Embryonic facial prominence (tissue), 1 donor: Measurements from ENCODE around the gene MYH7.
"Not testable (repeated sequence)": the region's sequence is repeated elsewhere in the genome, so short reads cannot be mapped to it uniquely, and the experiment has no call there.

Experiments
- DNase-seq: peaks from one replicate; pipeline ENCODE4 v3.0.0-alpha.2; 2016; ENCODE audit errors: extremely low spot score

Gene MYH7

GRCh38 chr14:23430016-23430722, 5.3 kb downstream of the MYH7 start:
- no peak for DNase-seq

DNA sequence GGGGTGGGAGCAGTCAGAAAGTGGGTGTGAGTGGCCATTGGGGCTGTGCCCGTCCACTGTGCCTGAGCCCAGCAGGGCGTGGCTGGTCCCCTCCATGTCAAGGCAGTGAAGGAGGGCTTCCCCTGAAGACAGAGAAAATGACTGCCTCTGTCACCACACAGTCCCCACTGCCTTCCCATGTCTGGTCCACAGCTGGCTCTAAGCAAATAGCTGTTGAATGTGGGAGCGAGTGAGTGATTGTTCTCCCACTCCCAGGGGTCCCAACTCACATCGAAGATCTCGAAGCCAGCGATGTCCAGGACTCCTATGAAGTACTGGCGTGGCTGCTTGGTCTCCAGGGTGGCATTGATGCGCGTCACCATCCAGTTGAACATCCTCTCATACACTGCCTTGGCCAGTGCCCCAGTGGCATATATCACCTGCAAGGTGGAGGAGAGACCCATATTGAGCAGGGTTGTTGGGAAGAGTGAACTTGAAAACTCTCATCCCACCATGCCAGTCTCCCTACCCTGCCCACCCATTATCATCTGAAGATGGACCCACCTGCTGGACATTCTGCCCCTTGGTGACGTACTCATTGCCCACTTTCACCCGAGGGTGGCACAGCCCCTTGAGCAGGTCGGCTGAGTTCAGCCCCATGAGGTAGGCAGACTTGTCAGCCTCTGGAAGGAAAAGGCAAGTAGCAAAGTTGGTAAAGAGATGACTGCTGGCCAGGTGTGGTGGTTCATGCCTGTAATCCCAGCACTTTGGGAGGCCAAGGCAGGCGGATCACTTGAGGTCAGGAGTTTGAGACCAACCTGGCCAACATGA, 6.6 kb downstream of the MYH7 start:
- DNase-seq = no peak

GRCh38 chr14:23425798-23426197, 9.7 kb downstream of the MYH7 start:
- not testable (repeated sequence) for DNase-seq

DNA sequence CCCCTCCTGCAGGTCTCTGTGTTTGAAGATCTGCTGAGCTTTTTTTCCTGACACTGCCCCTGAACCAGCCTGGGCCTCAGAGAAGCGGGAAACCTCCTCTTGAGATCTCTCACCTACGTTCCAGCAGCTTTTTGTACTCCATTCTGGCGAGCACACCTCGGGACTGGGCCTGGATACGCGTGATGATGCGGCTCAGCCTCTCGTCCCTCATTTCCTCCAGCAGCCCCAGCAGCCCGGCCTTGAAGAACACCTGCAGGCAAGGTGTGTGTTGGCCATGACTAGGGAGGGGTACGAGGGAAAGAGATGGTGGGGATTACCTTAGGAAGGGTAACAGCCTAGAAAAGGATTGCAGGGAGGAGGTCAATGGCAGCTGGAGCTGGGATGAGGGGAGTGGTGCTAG, 10.3 kb downstream of the MYH7 start:
- DNase-seq = no peak

- DNase-seq = no peak
Measured at GRCh38 chr14:23423657-23424056, 11.8 kb downstream of the MYH7 start.

- no peak for DNase-seq
Measured at GRCh38 chr14:23421594-23421993, 13.9 kb downstream of the MYH7 start.

DNA sequence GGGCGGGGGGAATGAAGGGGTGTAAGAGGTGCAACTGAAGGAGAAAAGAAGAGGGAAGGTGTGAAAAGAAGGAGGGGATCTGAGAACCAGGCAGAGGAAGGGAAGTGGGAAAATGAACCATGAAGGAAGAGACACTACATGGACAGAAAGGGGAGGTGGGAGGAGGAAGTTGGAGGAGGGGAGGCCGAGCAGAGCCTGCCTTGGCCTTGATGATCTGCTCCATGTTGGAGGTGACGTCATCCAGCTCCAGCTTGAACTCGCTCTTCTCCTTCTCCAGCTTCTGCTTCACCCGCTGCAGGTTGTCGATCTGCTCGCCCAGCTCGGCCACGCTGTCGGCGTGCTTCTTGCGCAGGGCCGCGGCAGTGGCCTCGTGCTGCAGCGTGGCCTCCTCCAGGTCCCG, 15.8 kb downstream of the MYH7 start:
- not testable (repeated sequence) for DNase-seq

- no peak for DNase-seq
Measured at GRCh38 chr14:23418021-23418420, 17.4 kb downstream of the MYH7 start.

DNA sequence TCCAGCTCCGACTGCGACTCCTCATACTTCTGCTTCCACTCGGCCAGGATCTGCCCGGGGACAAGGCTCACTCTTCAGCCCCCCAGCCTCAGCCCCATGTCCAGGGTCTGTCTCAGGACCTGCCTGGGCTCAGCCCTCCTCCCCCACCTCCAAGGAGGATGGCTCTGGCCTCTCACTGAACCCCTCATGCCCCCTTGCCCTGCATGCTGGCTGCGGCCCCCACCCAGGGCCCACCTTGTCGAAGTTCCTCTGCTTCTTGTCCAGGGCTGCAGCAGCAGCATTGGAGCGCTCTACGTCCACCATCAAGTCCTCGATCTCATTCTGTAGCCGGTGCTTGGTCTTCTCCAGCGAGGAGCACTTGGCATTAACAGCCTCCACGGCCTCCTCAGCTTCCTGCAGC, 18.2 kb downstream of the MYH7 start:
- DNase-seq = not testable (repeated sequence)

DNA sequence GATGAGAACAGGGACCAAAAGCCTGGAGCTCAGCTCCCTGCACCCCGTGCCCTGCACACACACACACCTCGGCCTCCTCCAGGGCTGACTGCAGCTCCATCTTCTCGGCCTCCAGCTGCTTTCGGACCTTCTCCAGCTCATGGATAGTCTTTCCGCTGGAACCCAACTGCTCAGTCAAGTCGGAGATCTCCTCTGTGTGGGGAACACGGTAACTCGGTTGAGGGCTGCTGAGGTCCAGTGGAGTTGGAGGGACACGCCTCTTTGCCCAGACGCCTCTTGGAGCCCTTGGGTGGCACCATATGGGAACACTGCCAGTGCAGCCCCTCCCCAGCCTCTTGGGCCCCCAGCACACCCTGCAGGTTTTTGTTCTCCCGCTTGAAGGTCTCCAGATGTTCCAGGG, 18.7 kb downstream of the MYH7 start:
- DNase-seq = no peak

DNA sequence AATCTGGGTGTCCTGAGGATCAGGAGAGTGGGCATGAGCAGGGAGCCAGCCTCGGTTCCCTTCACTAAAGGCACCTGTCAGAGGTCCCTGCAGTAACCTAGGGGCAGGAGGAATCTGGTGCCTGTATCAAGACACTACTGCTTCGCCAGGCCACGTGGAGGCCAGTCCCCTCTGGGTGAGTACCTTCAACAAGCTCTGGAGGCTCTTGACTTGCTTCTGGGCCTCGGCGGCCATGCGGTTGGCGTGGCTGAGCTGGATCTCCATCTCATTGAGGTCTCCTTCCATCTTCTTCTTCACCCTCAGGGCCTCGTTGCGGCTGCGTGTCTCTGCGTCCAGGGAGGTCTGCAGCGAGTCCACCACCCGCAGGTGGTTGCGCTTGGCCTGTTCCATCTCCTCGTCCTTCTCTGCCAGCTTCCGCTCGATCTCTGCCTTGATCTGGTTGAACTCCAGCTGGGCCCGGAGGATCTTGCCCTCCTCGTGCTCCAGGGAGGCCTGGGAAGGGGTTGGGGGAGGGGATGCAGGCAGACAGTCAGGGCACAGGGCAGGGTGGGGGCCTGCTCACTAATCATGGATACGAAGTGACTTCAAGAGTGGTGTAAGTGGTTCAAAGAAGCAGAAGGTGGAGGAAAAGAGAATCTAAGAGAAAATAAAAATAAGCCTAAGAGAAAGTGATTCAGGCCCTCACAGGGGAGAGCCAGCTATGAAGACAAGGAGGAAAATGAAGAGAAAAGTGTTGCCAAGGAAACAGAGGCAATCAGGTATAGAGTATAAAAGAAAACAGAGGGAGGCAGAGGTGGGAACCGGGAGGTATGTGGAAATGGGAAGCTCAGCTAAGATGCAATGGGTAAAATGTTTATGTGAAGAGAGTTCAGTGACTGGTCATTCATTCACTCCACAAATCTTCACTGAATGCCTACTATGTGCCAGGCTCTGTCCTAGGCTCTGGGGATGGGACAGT, 19.4 kb downstream of the MYH7 start:
- no peak for DNase-seq

DNA sequence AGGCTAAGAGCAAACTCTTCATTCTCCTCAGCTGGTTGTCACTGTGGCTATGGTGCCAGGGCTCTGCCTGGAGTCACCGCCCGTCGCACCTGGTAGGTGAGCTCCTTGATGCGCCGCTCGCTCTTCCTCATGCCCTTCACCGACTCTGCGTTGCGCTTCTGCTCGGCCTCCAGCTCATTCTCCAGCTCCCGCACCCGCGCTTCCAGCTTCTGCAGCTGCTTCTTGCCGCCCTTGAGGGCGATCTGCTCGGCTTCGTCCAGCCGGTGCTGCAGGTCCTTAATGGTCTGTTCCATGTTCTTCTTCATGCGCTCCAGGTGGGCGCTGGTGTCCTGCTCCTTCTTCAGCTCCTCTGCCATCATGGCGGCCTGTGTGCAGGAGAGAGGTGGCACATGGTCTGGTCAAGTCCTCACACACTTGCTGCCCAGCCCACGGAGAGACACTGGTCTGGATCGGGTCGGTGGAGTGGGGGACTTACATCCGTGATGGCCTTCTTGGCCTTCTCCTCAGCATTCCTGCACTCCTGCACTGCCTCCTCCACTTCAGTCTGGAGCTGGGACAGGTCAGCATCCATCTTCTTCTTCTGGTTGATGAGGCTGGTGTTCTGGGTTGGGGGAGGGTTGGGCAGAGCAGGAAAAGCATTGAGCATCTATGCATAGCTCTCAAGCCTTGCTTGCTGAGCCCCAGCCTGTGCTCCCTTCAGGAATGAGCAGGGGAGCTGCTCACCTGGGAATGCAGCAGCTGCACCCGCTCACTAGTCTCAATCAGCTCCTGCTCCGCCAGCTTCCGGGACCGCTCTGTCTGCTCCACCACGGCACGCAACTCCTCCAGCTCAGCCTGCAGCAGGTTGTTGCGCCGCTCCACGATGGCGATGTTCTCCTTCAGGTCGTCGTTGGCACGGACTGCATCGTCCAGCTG, 20.3 kb downstream of the MYH7 start:
- no peak for DNase-seq

- DNase-seq = no peak
Measured at GRCh38 chr14:23414254-23414653, 21.2 kb downstream of the MYH7 start.

- DNase-seq = no peak
Measured at GRCh38 chr14:23413681-23414080, 21.8 kb downstream of the MYH7 start.

- no peak for DNase-seq
Measured at GRCh38 chr14:23411563-23412525, 23.6 kb downstream of the MYH7 start.

GRCh38 chr14:23409966-23410635, 25.4 kb downstream of the MYH7 start:
- DNase-seq = no peak

- no peak for DNase-seq
Measured at GRCh38 chr14:23409475-23409874, 26.0 kb downstream of the MYH7 start.

- no peak for DNase-seq
Measured at GRCh38 chr14:23408307-23408630, 27.2 kb downstream of the MYH7 start.

DNA sequence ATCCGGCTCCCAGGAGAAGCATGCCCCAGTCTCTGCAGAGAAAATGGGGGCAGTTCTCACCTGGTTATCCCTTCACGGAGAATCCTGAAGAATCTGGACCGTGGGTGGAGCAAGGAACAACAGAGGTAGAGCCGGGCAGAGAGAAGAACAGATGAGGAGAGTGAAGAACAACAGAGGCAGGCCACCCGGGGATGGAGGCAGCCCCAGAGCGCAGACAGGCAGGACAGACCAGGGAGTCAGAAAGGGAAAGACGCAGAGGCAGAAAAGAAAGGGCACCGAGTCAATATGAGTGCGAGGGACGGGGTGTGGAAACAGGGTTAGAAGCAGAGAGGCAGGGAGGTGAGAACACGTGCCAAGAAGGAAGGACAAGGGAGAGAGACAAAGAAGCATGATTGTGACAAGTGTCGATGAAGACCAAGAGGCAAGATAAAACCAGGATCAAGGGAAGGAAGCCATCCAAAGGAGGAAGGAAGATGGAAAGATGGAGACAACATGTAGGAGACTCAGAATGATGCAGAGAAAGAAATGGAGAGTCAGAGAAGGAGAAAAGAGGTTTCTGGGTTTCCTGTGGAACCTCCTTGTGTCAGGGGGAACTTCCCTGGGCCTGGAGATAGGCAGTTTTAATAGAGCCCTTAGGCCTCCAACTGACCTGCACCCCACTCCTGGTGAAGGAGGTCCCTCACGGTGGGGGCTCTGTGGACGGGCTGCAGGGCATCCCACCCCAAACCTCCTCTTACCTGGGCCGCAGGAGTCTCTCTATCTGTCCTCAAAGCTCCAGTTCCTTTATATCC, 27.7 kb downstream of the MYH7 start, which contains the start of gene MYH6:
Gene MYH6, minus strand, starts transcription at position 758 of the 791 bp plus-strand sequence. CDS start 1,050 bp downstream, outside the sequence.
- DNase-seq = no peak
